Lower leg skin (tissue), 4 donors: ENCODE results near the gene RAP1GDS1. TPM values are rescaled to one million over a fixed set of nuclear protein-coding genes. Genes with fewer than 3 reads are reported as not detected.
"Not testable (repeated sequence)": the region's sequence is repeated elsewhere in the genome, so short reads cannot be mapped to it uniquely, and the experiment has no call there.

Experiments
- DNase-seq, 2 donors: peaks; one replicate each; pipeline ENCODE4 v3.0.0-alpha.2; 2019; ENCODE audit warnings: low spot score in 2 of 2
- H3K4me3 ChIP-seq: fragments of 200-600 bp; sonication (generic); 2 replicates; pipeline ENCODE4 v1.5.1; 2017; ENCODE audit warnings: mild to moderate bottlenecking, low read depth; ENCODE audit not compliant: poor library complexity, severe bottlenecking
- POLR2A ChIP-seq, 2 donors: fragments of 450-650 bp; IDR thresholded peaks; one replicate each; pipeline ENCODE4 v1.6.1; 2016 to 2017; ENCODE audit warnings: antibody characterized with exemption in 2 of 2, mild to moderate bottlenecking in 1 of 2, moderate library complexity in 1 of 2
- WGBS, 2 donors: methylation state at CpG; one replicate each; pipeline ENCODE4 v1.1.5; 2018; 5-methylcytosine and 5-hydroxymethylcytosine counted together
- intact Hi-C: fragments of 100-400 bp; cut with DNase I; formaldehyde crosslinking; loops from one replicate; pipeline ENCODE4 v1.15.0; 2023; ENCODE audit warnings: low total_unique reads
- total RNA-seq, 4 donors: library from RNA; depleted of rRNA; stranded (reverse); fragments of >200 nt; gene quantifications; one replicate each; pipeline ENCODE4 v1.1.0, GENCODE V29; 2016
- TF ChIP-seq, protein P1 (sequence below), 3 donors: fragments of 450-650 bp; IDR thresholded peaks; one replicate each; pipeline ENCODE4 v1.5.1; 2016; ENCODE audit warnings: antibody characterized with exemption in 3 of 3, mild to moderate bottlenecking in 3 of 3, moderate library complexity in 2 of 3

RAP1GDS1 gene
- total RNA-seq, 4 donors from 2014 or later = 24.1 to 29.2 (median 26.5) TPM

- TF ChIP-seq, protein P1, sequence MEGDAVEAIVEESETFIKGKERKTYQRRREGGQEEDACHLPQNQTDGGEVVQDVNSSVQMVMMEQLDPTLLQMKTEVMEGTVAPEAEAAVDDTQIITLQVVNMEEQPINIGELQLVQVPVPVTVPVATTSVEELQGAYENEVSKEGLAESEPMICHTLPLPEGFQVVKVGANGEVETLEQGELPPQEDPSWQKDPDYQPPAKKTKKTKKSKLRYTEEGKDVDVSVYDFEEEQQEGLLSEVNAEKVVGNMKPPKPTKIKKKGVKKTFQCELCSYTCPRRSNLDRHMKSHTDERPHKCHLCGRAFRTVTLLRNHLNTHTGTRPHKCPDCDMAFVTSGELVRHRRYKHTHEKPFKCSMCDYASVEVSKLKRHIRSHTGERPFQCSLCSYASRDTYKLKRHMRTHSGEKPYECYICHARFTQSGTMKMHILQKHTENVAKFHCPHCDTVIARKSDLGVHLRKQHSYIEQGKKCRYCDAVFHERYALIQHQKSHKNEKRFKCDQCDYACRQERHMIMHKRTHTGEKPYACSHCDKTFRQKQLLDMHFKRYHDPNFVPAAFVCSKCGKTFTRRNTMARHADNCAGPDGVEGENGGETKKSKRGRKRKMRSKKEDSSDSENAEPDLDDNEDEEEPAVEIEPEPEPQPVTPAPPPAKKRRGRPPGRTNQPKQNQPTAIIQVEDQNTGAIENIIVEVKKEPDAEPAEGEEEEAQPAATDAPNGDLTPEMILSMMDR (IDR thresholded peaks at IDR 0.05) = no peak
- TF ChIP-seq POLR2A (IDR thresholded peaks at IDR 0.05) = no peak
- no peak overlapping the region for H3K4me3 ChIP-seq
- DNase-seq = no peak
- intact Hi-C loops = no loop called here
Observed at GRCh38 chr4:98363431-98363830, 102.2 kb downstream of the RAP1GDS1 start.

- WGBS, 2 donors = 97% methylated on average over 3 of the region's 3 CpGs
- DNase-seq, intact Hi-C loops, H3K4me3 ChIP-seq: not testable (repeated sequence)
Observed at GRCh38 chr4:98366275-98366674, 105.1 kb downstream of the RAP1GDS1 start.

- H3K4me3 ChIP-seq, intact Hi-C loops, DNase-seq: not testable (repeated sequence)
- 95 to 98% methylated on average over 3 of the region's 3 CpGs for WGBS, 2 donors
Observed at GRCh38 chr4:98368000-98368399, 106.8 kb downstream of the RAP1GDS1 start.

- DNase-seq = no peak
- intact Hi-C loops = no loop called here
- 97 to 98% methylated on average over 3 of the region's 3 CpGs for WGBS, 2 donors
- TF ChIP-seq, protein P1 (IDR thresholded peaks at IDR 0.05) = no peak
- TF ChIP-seq POLR2A (IDR thresholded peaks at IDR 0.05) = no peak
- H3K4me3 ChIP-seq = no peak overlapping the region
Observed at GRCh38 chr4:98369322-98369721, 108.1 kb downstream of the RAP1GDS1 start.

GRCh38 chr4:98374643-98375042, 113.5 kb downstream of the RAP1GDS1 start:
- WGBS, 2 donors = 86 to 92% methylated on average over 5 of the region's 5 CpGs
- intact Hi-C loops = no loop called here
- TF ChIP-seq, protein P1 (IDR thresholded peaks at IDR 0.05) = no peak
- no peak for TF ChIP-seq POLR2A (IDR thresholded peaks at IDR 0.05)
- H3K4me3 ChIP-seq = no peak overlapping the region
- no peak for DNase-seq

- 55 to 64% methylated on average over 1 of the region's 1 CpG for WGBS, 2 donors
- intact Hi-C loops = no loop called here
- no peak for TF ChIP-seq POLR2A (IDR thresholded peaks at IDR 0.05)
- TF ChIP-seq, protein P1 (IDR thresholded peaks at IDR 0.05) = no peak
- H3K4me3 ChIP-seq = no peak overlapping the region
- no peak for DNase-seq
Observed at GRCh38 chr4:98377559-98377958, 116.4 kb downstream of the RAP1GDS1 start.

DNA sequence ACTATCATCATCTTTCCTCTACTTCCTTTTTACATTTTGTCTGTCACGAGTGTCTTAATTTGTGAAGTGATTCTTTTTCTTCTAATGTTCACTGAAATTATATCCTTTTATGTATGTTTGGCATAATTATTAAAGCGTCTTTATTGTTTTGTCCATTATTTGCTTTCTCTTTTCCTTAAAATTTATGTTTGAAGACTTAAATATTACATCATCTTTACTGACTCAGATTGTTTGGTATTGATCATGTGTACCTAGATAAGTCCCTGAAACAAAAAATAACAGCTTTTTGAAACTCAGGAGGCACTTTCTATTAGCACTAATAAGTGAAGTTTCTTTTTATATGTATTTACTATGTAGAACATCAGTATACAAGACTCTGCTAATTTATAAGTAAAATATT, 120.1 kb downstream of the RAP1GDS1 start:
- TF ChIP-seq, protein P1 (IDR thresholded peaks at IDR 0.05) = no peak
- no peak for TF ChIP-seq POLR2A (IDR thresholded peaks at IDR 0.05)
- intact Hi-C loops = no loop called here
- H3K4me3 ChIP-seq = no peak overlapping the region
- DNase-seq = no peak
- 88 to 95% methylated on average over 2 of the region's 2 CpGs for WGBS, 2 donors
